Left ventricle myocardium inferior (tissue), 1 donor: Measurements from ENCODE around the gene CTTN. TPM values are rescaled to one million over a fixed set of nuclear protein-coding genes. Genes with fewer than 3 reads are reported as not detected.

Source experiments
- DNase-seq: peaks from one replicate; pipeline ENCODE4 v3.0.0-alpha.2; 2020
- H3K27ac ChIP-seq: fragments of 200-600 bp; replicated peaks from 2 replicates; pipeline ENCODE4 v1.8.0; 2021
- H3K27me3 ChIP-seq: fragments of 200-600 bp; 2 replicates; pipeline ENCODE4 v1.8.0; 2021; ENCODE audit warnings: low read depth
- H3K36me3 ChIP-seq: fragments of 200-600 bp; 2 replicates; pipeline ENCODE4 v1.8.0; 2021
- H3K4me1 ChIP-seq: fragments of 200-600 bp; 2 replicates; pipeline ENCODE4 v1.8.0; 2021
- H3K4me3 ChIP-seq: fragments of 200-600 bp; 2 replicates; pipeline ENCODE4 v1.8.0; 2021; ENCODE audit warnings: mild to moderate bottlenecking, moderate library complexity
- H3K9me3 ChIP-seq: fragments of 200-600 bp; replicated peaks from 2 replicates; pipeline ENCODE4 v1.8.0; 2021
- intact Hi-C: fragments of 100-400 bp; cut with micrococcal nuclease; formaldehyde crosslinking; loops from one replicate; pipeline ENCODE4 v1.11.0; 2022
- total RNA-seq: library from RNA; stranded (reverse); fragmentation: NEBNext Ultra II Directional; extraction: Animal tissue kit (Norgen Biotek cat#: 25700); gene quantifications from one replicate; pipeline ENCODE4 v1.2.1, GENCODE V29; 2021
- TF ChIP-seq, protein P1 (sequence below): fragments of 200-600 bp; IDR thresholded peaks from 2 replicates; pipeline ENCODE4 v1.8.0; 2021; ENCODE audit warnings: antibody characterized with exemption, mild to moderate bottlenecking, borderline replicate concordance
- donor health status: DM: no; HTN: yes; CAD: no; lungs with severe emphysema.

CTTN gene
- total RNA-seq, 1 donor from 2014 or later: 144 TPM

DNA sequence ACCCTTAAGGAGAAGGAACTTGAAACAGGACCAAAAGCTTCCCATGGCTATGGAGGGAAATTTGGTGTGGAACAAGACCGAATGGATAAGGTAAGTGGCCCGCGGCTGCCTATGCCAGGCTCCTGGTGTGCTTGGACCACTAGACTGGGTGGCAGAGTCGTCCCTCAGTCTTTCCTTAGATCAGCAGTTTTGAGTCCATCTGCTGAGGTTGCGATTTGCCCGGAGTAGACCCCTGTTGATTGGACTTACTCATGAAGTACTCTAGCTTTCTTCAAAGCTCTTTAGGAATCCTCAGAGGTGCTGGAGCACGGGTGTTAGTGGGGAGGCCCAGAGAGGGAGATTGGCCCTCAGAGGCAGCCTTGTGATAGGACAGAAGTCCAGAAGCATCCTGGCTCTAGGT lies 11.5 kb downstream of the CTTN start:
- H3K27ac ChIP-seq: peak overlapping the region; percentile 86
- H3K4me1 ChIP-seq: peaks cover 64% of the 10 kb centered on the region
- TF ChIP-seq, protein P1, sequence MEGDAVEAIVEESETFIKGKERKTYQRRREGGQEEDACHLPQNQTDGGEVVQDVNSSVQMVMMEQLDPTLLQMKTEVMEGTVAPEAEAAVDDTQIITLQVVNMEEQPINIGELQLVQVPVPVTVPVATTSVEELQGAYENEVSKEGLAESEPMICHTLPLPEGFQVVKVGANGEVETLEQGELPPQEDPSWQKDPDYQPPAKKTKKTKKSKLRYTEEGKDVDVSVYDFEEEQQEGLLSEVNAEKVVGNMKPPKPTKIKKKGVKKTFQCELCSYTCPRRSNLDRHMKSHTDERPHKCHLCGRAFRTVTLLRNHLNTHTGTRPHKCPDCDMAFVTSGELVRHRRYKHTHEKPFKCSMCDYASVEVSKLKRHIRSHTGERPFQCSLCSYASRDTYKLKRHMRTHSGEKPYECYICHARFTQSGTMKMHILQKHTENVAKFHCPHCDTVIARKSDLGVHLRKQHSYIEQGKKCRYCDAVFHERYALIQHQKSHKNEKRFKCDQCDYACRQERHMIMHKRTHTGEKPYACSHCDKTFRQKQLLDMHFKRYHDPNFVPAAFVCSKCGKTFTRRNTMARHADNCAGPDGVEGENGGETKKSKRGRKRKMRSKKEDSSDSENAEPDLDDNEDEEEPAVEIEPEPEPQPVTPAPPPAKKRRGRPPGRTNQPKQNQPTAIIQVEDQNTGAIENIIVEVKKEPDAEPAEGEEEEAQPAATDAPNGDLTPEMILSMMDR: no peak
- H3K36me3 ChIP-seq: peaks cover 98% of the 10 kb centered on the region
- H3K4me3 ChIP-seq: no peak overlapping the region
- H3K9me3 ChIP-seq: no peaks in the 10 kb centered on the region
- no peaks in the 10 kb centered on the region for H3K27me3 ChIP-seq
- intact Hi-C loops: no loop called here
- DNase-seq: no peak

DNA sequence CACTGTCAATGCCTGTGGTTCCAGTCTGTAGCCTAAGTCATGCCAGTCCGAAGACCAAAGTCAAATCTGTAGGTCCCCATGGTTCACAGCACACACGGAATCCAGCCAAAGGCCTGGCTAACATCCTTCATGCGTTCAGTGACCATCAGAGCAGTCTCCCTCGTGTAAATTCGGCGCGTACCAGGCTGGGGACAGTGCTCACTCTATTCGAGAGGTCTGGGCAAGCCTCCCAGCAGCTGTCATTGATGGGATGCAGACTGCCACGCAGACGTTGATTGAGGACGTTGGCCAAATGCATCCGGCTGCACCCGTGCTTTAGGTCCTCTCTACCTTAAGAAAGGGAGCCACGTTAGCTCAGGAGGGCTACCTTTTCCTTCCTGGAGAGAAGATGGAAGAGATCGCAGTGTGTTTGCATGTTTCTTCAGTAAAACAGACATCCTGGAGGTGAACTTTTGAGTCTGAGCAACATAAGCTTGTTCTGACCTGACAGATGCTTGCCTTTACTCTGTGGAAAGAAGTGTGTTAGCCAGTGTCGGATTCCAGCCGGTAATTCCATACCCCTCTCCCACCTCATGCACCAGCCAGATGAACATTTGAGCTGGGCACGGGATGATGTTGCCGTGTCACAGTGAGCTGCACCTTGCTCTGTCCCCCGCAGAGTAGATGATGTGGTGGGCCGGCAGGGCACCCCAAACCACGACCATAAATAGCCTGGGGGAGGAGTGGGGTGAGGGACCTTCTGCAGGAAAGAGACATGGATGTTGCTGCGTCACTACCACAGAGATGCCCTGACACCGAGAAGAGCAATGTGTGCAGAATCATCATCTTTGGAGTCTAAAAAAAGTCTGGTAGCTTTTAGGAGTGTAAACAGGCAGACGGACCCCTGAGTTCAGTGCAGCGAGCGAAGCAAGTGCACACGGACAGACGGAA lies 12.2 kb downstream of the CTTN start:
- Histone ChIP-seq H3K27ac (peak overlapping the region; percentile 86), H3K4me3 (no peak overlapping the region), H3K9me3 (no peaks in the 10 kb centered on the region), H3K36me3 (peaks cover 100% of the 10 kb centered on the region), H3K27me3 (no peaks in the 10 kb centered on the region), H3K4me1 (peaks cover 57% of the 10 kb centered on the region)
- peak; percentile 87 for DNase-seq
- TF ChIP-seq, protein P1: no peak
- intact Hi-C loops: no loop called here

DNA sequence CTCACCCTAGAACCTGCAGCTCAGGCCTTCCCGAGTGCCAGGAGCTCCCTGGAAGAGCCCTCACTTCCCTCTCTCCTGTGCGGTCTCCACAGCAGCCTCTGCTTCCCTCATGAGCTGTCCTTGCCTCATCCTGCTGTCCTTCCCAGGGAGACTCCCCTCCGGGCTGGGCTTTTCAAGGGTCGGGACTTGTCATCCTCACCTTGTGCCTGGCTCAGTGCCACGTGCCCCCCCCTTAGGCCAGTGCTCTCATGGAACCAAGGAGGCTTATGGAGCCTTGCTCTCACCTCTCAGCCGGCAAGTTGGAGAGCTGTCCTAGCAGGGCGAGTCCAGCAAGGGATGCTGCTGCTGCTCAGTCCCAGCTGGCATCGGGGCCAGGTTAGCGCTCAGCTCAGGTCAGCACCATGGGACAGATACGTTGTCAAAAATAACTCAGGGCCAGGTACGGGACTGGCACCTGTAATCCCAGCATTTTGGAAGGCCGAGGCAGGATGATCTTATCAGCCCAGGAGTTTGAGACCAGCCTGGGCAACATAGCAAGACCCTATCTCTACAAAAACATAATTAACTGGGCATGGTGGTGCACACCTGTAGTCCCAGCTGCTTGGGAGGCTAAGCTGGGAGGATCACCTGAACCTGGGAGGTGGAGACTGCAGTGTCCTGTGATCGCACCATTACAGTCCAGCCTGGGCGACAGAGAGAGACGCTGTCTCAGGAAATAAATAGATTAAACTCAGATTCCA lies 13.6 kb downstream of the CTTN start:
- no peak overlapping the region for H3K4me3 ChIP-seq
- no peaks in the 10 kb centered on the region for H3K9me3 ChIP-seq
- peaks cover 100% of the 10 kb centered on the region for H3K36me3 ChIP-seq
- TF ChIP-seq, protein P1: no peak
- no peak for DNase-seq
- no peak overlapping the region for H3K27ac ChIP-seq
- H3K4me1 ChIP-seq: peaks cover 44% of the 10 kb centered on the region
- no peaks in the 10 kb centered on the region for H3K27me3 ChIP-seq
- intact Hi-C loops: no loop called here

DNA sequence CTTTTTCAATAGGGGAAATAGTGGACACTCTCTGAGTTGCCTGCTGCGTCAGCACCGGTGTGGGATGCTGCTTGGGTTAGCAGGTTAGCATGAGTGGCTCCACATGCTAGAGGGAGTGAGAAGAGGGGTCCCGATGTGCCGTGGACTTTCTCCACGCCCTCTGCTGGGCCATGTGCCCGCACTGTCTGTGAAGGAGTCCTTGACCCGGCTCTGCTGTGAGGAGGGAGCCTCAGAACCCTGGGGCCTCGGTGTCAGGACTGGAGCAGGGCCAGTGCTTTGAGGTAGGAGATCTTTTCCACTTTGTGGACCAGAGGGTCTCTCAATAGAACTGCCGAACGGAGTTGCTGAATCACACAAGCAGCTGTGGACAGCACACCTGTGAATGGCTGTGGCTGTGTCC lies 14.8 kb downstream of the CTTN start:
- Histone ChIP-seq H3K36me3 (peaks cover 100% of the 10 kb centered on the region), H3K4me3 (no peak overlapping the region), H3K9me3 (no peaks in the 10 kb centered on the region), H3K27me3 (no peaks in the 10 kb centered on the region), H3K27ac (no peak overlapping the region), H3K4me1 (peaks cover 37% of the 10 kb centered on the region)
- intact Hi-C loops: no loop called here
- TF ChIP-seq, protein P1: no peak
- DNase-seq: no peak

DNA sequence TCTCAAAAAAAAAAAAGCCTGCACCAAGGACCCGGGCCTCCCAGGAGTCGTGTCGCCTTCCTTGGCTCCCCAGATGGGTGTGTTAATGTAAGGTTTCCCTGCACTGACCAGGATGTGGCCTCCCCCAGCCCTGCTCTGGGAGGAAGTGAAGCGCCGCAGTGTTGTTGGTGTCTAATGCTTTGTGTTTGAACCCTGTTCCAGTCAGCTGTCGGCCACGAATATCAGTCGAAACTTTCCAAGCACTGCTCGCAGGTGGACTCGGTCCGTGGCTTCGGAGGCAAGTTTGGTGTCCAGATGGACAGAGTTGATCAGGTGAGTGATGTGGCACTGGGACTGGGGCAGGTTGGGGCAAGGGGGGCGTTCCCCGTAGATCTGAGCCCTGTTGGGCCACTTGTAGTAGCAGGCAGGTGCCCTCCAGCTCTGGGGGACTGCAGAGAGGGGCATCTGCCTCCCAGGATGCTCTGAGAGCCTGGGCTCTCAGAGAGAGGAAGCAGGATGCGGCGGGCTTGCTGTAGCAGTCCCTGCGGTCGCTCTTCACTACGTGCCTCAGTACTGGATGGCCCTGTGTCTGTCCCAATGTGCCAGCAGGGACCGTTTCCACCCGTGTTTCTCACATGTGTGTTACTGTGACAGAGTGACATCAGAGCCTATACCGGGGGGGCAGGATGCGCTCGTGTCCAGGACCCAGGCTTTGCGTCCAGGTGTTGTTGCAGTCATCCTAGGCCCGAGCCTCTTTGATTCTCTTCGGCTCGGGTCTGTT lies 16.2 kb downstream of the CTTN start:
- intact Hi-C loops: no loop called here
- Histone ChIP-seq H3K27ac (no peak overlapping the region), H3K4me1 (peaks cover 24% of the 10 kb centered on the region), H3K36me3 (peaks cover 99% of the 10 kb centered on the region), H3K9me3 (no peaks in the 10 kb centered on the region), H3K4me3 (no peak overlapping the region), H3K27me3 (no peaks in the 10 kb centered on the region)
- no peak for DNase-seq
- TF ChIP-seq, protein P1: no peak
